H1 (cell line): ENCODE results near the gene PABPC1L. TPM values are rescaled to one million over a fixed set of nuclear protein-coding genes. Genes with fewer than 3 reads are reported as not detected.
A peak's percentile ranks its signal among the peaks of the same experiment; 100 is the strongest.

Experiments
- CTCF ChIA-PET: fragments of 300-600 bp; sonication (Branson Sonifier 250); formaldehyde crosslinking; loops from one replicate; lab custom pipeline; 2021; ENCODE audit not compliant: partially characterized antibody; lab: Charles Lee
- POLR2A ChIA-PET: fragments of 300-600 bp; sonication (Branson Sonifier 250); formaldehyde crosslinking; loops from one replicate; lab custom pipeline; 2021; ENCODE audit warnings: inconsistent platforms; ENCODE audit not compliant: partially characterized antibody; lab: Charles Lee
- DNase-seq, 2 experiments: peaks; one replicate each; pipeline versions ENCODE4 v3.0.0 to v3.0.0-alpha.2; 2010 to 2022; ENCODE audit warnings: low spot score in 2 of 2, low read depth in 1 of 2, mixed read lengths in 1 of 2
- FAIRE-seq: peaks from 2 replicates; lab custom pipeline; 2011; peaks lifted over from hg19 to GRCh38; lab: Jason Lieb, UNC
- H2AFZ ChIP-seq: 2 replicates; pipeline ENCODE4 v1.8.1; 2012; ENCODE audit warnings: low read length, inconsistent platforms
- H2AK5ac ChIP-seq: 2 replicates; pipeline ENCODE4 v1.6.1; 2013; ENCODE audit warnings: low read depth, low read length
- H2BK120ac ChIP-seq: replicated peaks from 2 replicates; pipeline ENCODE3; 2013; ENCODE audit warnings: low read depth, low read length, inconsistent platforms
- H2BK12ac ChIP-seq: 2 replicates; pipeline ENCODE4 v1.6.1; 2013; ENCODE audit warnings: low read depth, low read length
- H2BK15ac ChIP-seq: 2 replicates; pipeline ENCODE4 v1.6.1; 2013; ENCODE audit warnings: low read length
- H2BK20ac ChIP-seq: 2 replicates; pipeline ENCODE4 v1.6.1; 2013; ENCODE audit warnings: low read length
- H2BK5ac ChIP-seq: 2 replicates; pipeline ENCODE4 v1.6.1; 2013; ENCODE audit warnings: low read depth, low read length
- H3K14ac ChIP-seq: 2 replicates; pipeline ENCODE4 v1.6.1; 2013; ENCODE audit warnings: inconsistent platforms; ENCODE audit not compliant: insufficient read length
- H3K18ac ChIP-seq: 2 replicates; pipeline ENCODE4 v1.6.1; 2013; ENCODE audit warnings: low read length; ENCODE audit errors: extremely low read depth
- H3K23ac ChIP-seq: 2 replicates; pipeline ENCODE4 v1.6.1; 2013; ENCODE audit warnings: inconsistent platforms; ENCODE audit not compliant: insufficient read length
- H3K23me2 ChIP-seq: 2 replicates; pipeline ENCODE4 v1.6.1; 2013; ENCODE audit warnings: low read depth, low read length
- H3K27ac ChIP-seq: 2 replicates; pipeline ENCODE4 v1.6.1; 2011; ENCODE audit warnings: low read depth, low read length, inconsistent platforms
- H3K27me3 ChIP-seq, 4 experiments: replicated peaks in 1 of 4; 1 replicate in 1 of 4; 2 replicates in 3 of 4; pipeline versions ENCODE4 v1.6.1 to v1.8.1; 2011 to 2013; ENCODE audit warnings: low read length in 3 of 4, mild to moderate bottlenecking in 3 of 4, inconsistent platforms in 2 of 4, mixed read lengths in 2 of 4, moderate library complexity in 1 of 4; ENCODE audit not compliant: control insufficient read depth in 3 of 4, insufficient read depth in 3 of 4; ENCODE audit errors: extremely low read depth in 1 of 4
- H3K36me3 ChIP-seq, 4 experiments: 2 replicates each; pipeline versions ENCODE4 v1.6.1 to v1.8.1; 2011 to 2013; ENCODE audit warnings: mild to moderate bottlenecking in 4 of 4, low read length in 3 of 4, moderate library complexity in 2 of 4, control low read depth in 1 of 4, inconsistent platforms in 1 of 4; ENCODE audit not compliant: insufficient read depth in 4 of 4, control insufficient read depth in 2 of 4
- H3K4ac ChIP-seq: replicated peaks from 2 replicates; pipeline ENCODE3; 2013; ENCODE audit warnings: low read length, low read depth, mixed read lengths, inconsistent platforms; ENCODE audit not compliant: insufficient read length
- H3K4me1 ChIP-seq, 4 experiments: replicated peaks in 1 of 4; 1 replicate in 1 of 4; 2 replicates in 3 of 4; pipeline versions ENCODE4 v1.6.1 to v1.8.1; 2011 to 2013; ENCODE audit warnings: low read length in 3 of 4, inconsistent platforms in 2 of 4, mixed read lengths in 1 of 4; ENCODE audit not compliant: insufficient read depth in 4 of 4, control insufficient read depth in 3 of 4
- H3K4me2 ChIP-seq, 2 experiments: 2 replicates each; pipeline versions ENCODE4 v1.6.1 to v1.8.1; 2011 to 2013; ENCODE audit warnings: low read depth in 2 of 2, low read length in 2 of 2, control low read depth in 1 of 2, inconsistent platforms in 1 of 2, mild to moderate bottlenecking in 1 of 2; ENCODE audit not compliant: insufficient read depth in 1 of 2
- H3K4me3 ChIP-seq, 4 experiments: fragments of 200-600, 300-600 bp in 1 of 4; sonication (generic), shearing (Covaris generic), sonication (Bioruptor Twin) in 1 of 4; 2 replicates each; pipeline versions ENCODE4 v1.5.1 to v1.8.1; 2011 to 2016; ENCODE audit warnings: low read length in 4 of 4, low read depth in 3 of 4, control low read depth in 2 of 4, inconsistent platforms in 2 of 4, mild to moderate bottlenecking in 2 of 4, mixed read lengths in 1 of 4, moderate library complexity in 1 of 4; ENCODE audit not compliant: insufficient read depth in 2 of 4; ENCODE audit errors: extremely low read depth in 1 of 4
- H3K56ac ChIP-seq: replicated peaks from 2 replicates; pipeline ENCODE3; 2013; ENCODE audit warnings: low read depth, mild to moderate bottlenecking, mixed read lengths, low read length, inconsistent platforms; ENCODE audit not compliant: insufficient read length
- H3K79me1 ChIP-seq: 2 replicates; pipeline ENCODE4 v1.6.1; 2013; ENCODE audit warnings: low read depth, low read length, control low read depth
- H3K79me2 ChIP-seq, 2 experiments: 2 replicates each; pipeline versions ENCODE4 v1.6.1 to v1.8.1; 2012 to 2013; ENCODE audit warnings: low read length in 2 of 2, mild to moderate bottlenecking in 2 of 2, inconsistent platforms in 1 of 2; ENCODE audit not compliant: insufficient read depth in 2 of 2, control insufficient read depth in 1 of 2
- H3K9ac ChIP-seq, 4 experiments: replicated peaks in 1 of 4; 1 replicate in 1 of 4; 2 replicates in 3 of 4; pipeline versions ENCODE4 v1.6.1 to v1.8.1; 2011 to 2013; ENCODE audit warnings: low read depth in 3 of 4, low read length in 3 of 4, control low read depth in 2 of 4, mild to moderate bottlenecking in 2 of 4, moderate library complexity in 2 of 4, inconsistent platforms in 1 of 4; ENCODE audit errors: extremely low read depth in 1 of 4
- H3K9me3 ChIP-seq, 2 experiments: 2 replicates each; pipeline versions ENCODE4 v1.6.1 to v1.8.1; 2012 to 2013; ENCODE audit warnings: mild to moderate bottlenecking in 2 of 2, moderate library complexity in 2 of 2, control low read depth in 1 of 2, inconsistent platforms in 1 of 2, low read depth in 1 of 2, low read length in 1 of 2, mixed read lengths in 1 of 2; ENCODE audit not compliant: insufficient read depth in 2 of 2
- H4K20me1 ChIP-seq, 2 experiments: replicated peaks in 1 of 2; 2 replicates each; pipeline versions ENCODE3 to v1.8.1; 2011 to 2013; ENCODE audit warnings: inconsistent platforms in 2 of 2, low read length in 2 of 2, mild to moderate bottlenecking in 1 of 2; ENCODE audit not compliant: insufficient read depth in 2 of 2, control insufficient read depth in 1 of 2
- H4K5ac ChIP-seq: 2 replicates; pipeline ENCODE4 v1.6.1; 2013; ENCODE audit warnings: low read length, low read depth, mixed read lengths, inconsistent platforms; ENCODE audit not compliant: insufficient read length
- H4K8ac ChIP-seq: 2 replicates; pipeline ENCODE4 v1.8.0; 2013; ENCODE audit warnings: mild to moderate bottlenecking, moderate library complexity, low read length, inconsistent platforms; ENCODE audit not compliant: insufficient read depth; ENCODE audit errors: extremely low read depth
- H4K91ac ChIP-seq: replicated peaks from 2 replicates; pipeline ENCODE3; 2013; ENCODE audit warnings: low read length, mixed read lengths, inconsistent platforms; ENCODE audit not compliant: insufficient read length
- BACH1 ChIP-seq: IDR thresholded peaks from 2 replicates; pipeline ENCODE4 v1.6.1; 2012; ENCODE audit warnings: low read length, improper control_type of control experiment
- EGR1 ChIP-seq: IDR thresholded peaks from 2 replicates; pipeline ENCODE4 v1.6.1; 2011; ENCODE audit warnings: low read depth, low read length, borderline replicate concordance
- TAF7 ChIP-seq: optimal IDR thresholded peaks from 2 replicates; pipeline ENCODE3; 2011; ENCODE audit warnings: low read depth, mild to moderate bottlenecking, inconsistent platforms, low read length, moderate library complexity, borderline replicate concordance
- WGBS, 2 experiments: shearing (Covaris generic) in 1 of 2; methylation state at CpG; one replicate each; pipeline versions ENCODE4 v1.1.6 to v1.1.7; 2013 to 2015; ENCODE audit warnings: low lambda C conversion rate in 2 of 2, mixed read lengths in 2 of 2, inconsistent platforms in 1 of 2, low coverage in 1 of 2, missing lambda C conversion rate in 1 of 2; ENCODE audit not compliant: insufficient replicate concordance in 2 of 2, insufficient coverage in 1 of 2, insufficient read length in 1 of 2; ENCODE audit errors: extremely low coverage in 1 of 2, missing lambda C conversion rate in 1 of 2; 5-methylcytosine and 5-hydroxymethylcytosine counted together
- polyA plus RNA-seq, 7 experiments: library from polyadenylated mRNA; depleted of rRNA in 3 of 7; stranded (reverse) in 5 of 7; unstranded in 2 of 7; fragments of >200 nt in 5 of 7; fragments of 200-250 nt in 2 of 7; gene quantifications; 1 replicate in 5 of 7; 2 replicates in 1 of 7; 4 replicates in 1 of 7; pipeline versions ENCODE4 v1.2.1 to v1.2.3, GENCODE V29; 2011 to 2013; ENCODE audit warnings: missing spikeins in 2 of 7, mixed read lengths in 2 of 7
- total RNA-seq: library from RNA; stranded (reverse); fragmentation: NEBNext Ultra II Directional; extraction: Animal tissue kit (Norgen Biotek cat#: 25700); gene quantifications from 2 replicates; pipeline ENCODE4 v1.2.1, GENCODE V29; 2021

PABPC1L gene
- total and polyA plus RNA-seq, 2 of the 8 experiments (the other 6 are each of a cell fraction or from before 2014, with no cell fraction given): 61.1 to 108 TPM

DNA sequence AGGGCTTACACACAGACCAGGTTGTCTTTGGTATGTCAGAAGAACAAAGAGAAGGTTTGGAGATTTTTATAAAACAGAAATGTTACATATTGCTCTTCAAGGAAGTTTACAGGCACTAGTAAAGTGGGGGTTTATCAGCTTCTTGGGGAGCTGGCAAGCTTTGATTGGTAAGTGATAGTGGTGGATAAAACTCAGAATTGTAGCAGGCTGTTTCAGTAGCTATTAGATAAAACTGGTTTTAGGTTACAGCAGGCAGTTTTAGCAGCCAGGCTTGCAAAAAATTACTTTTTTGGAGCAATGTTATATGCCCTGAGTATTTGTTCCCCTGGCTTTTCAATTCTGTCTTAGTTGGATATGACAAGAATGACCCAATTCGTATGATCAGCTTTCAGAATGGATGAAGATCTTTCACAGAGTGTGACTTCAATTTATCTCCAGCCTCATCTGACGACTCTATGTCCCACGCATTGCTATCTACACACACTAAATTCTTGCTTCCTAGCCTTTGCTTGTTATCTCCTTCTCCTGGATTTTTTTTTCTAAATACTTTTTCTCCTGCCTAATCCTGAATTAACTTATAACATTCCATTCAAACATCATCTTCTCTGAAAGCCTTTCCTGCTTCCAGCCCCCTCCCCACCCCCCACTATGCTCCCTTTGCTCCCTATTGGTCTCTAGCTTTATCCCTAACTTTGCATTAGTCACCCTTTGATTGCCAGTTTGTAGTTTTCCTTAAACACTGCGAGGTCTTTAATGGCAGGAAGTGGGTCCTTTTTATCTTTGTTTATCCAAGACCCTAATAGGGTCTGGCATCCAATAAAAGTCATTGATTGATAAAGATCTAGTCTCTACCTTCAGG is 51.4 kb downstream of the PABPC1L start:
- Histone ChIP-seq H3K27ac (no peak overlapping the region), H3K4ac (no peak overlapping the region), H3K4me1 (peaks cover 0 to 10% (median 4%) of the 10 kb centered on the region in 4 experiments; a peak in 5 of 7 replicates), H4K91ac (no peak overlapping the region), H2BK20ac (no peak overlapping the region), H2BK120ac (no peak overlapping the region), H3K36me3 (peaks cover 0 to 7% (median 3%) of the 10 kb centered on the region in 4 experiments; a peak in 3 of 8 replicates), H3K14ac (no peak overlapping the region), H2BK15ac (no peak overlapping the region), H4K5ac (no peak overlapping the region), H3K27me3 (peaks cover 0 to 11% (median 2%) of the 10 kb centered on the region in 4 experiments; a peak in 4 of 7 replicates), H2BK5ac (no peak overlapping the region), H4K20me1 (peaks cover 2 to 3% of the 10 kb centered on the region in 2 experiments), H3K23me2 (peaks cover 5% of the 10 kb centered on the region; the same call in 1 of the 2 replicates), H3K9me3 (no peaks in the 10 kb centered on the region), H3K56ac (no peak overlapping the region), H2BK12ac (no peak overlapping the region), H3K4me3 (peak overlapping the region in 1 of 4 experiments; percentile 79; a peak in 1 of 8 replicates), H3K4me2 (peak overlapping the region in 1 of 2 experiments; percentile 82; a peak in 1 of 4 replicates), H2AK5ac (no peak overlapping the region), H2AFZ (no peak overlapping the region), H3K18ac (no peak overlapping the region), H3K79me2 (peaks cover 3 to 20% of the 10 kb centered on the region in 2 experiments; a peak in 3 of 4 replicates), H3K9ac (no peak overlapping the region), H3K79me1 (peaks cover 6% of the 10 kb centered on the region), H4K8ac (no peak overlapping the region), H3K23ac (no peak overlapping the region)
- DNase-seq (no peak), FAIRE-seq (no peak)
- CTCF ChIA-PET: interaction anchor here (1.3 to 2.9 kb wide), 4 partner anchors 10 to 50 kb away, joined by 3 to 7 read pairs (median 4); no protein-coding TSS in a partner anchor
- 54% methylated on average over 4 of the region's 4 CpGs; no CpG with 5 or more reads in 1 of the 2 experiments for WGBS, 2 experiments
- POLR2A ChIA-PET: interaction anchor here (1.1 to 2.1 kb wide), 4 partner anchors 8 to 76 kb away, joined by 3 to 6 read pairs (median 4); partner anchors contain the start of genes PABPC1L and YWHAB
- TF ChIP-seq BACH1 (no peak), TAF7 (no peak), EGR1 (peak; percentile 36; the same call in 1 of the 2 replicates)
